Neutrophil (primary cell): Measurements from ENCODE around the gene JAKMIP3.

Experiments
- H3K27ac ChIP-seq: fragments of 200-600 bp; sonication (generic); 2 replicates; pipeline ENCODE4 v1.5.1; 2016; ENCODE audit warnings: mild to moderate bottlenecking, moderate library complexity
- H3K27me3 ChIP-seq: fragments of 200-600 bp; sonication (generic); 2 replicates; pipeline ENCODE4 v1.6.0; 2016; ENCODE audit warnings: mild to moderate bottlenecking
- H3K36me3 ChIP-seq: fragments of 200-600 bp; sonication (generic); 2 replicates; pipeline ENCODE4 v1.5.1; 2017
- H3K4me1 ChIP-seq, 2 experiments: fragments of 200-600 bp in 1 of 2; sonication (generic) in 1 of 2; 1 replicate in 1 of 2; 2 replicates in 1 of 2; pipeline versions ENCODE4 v1.5.1 to v1.6.1; 2013 to 2016; ENCODE audit warnings: low read depth in 1 of 2, low read length in 1 of 2, mild to moderate bottlenecking in 1 of 2, moderate library complexity in 1 of 2; ENCODE audit not compliant: control insufficient read depth in 1 of 2, insufficient read depth in 1 of 2
- H3K4me3 ChIP-seq, 2 experiments: fragments of 200-600 bp in 1 of 2; sonication (generic) in 1 of 2; 1 replicate in 1 of 2; 2 replicates in 1 of 2; pipeline ENCODE4 v1.5.1; 2013 to 2016; ENCODE audit warnings: low read depth in 1 of 2, low read length in 1 of 2, mild to moderate bottlenecking in 1 of 2, moderate library complexity in 1 of 2
- H3K9me3 ChIP-seq: fragments of 200-600 bp; sonication (generic); 2 replicates; pipeline ENCODE4 v1.5.1; 2016
- TF ChIP-seq, protein P1 (sequence below): fragments of 200-600 bp; sonication (generic); IDR thresholded peaks from 2 replicates; pipeline ENCODE4 v1.5.1; 2016; ENCODE audit warnings: antibody characterized with exemption

The JAKMIP3 gene

DNA sequence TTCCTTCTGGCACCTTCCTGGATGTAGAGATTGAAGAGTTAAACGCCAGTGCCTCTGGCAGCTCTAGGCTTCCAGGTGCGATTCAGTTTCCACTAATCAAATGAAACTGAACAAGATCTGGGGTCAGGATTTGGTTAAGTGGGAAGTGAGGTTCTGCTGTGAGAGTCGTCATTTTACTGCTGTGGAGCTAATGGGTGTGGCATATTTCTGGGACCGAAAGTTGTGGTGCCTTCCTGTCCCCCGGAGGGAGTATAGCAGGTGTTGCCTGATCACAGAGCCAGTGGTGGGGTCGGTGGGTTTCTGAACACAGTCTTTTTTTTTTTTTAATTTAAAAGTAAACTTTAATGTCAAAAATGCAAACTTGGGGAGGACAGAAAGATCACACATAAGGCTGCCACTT, 37.0 kb upstream of the JAKMIP3 start:
- H3K4me1 ChIP-seq, result no peaks in the 10 kb centered on the region
- no peaks in the 10 kb centered on the region for H3K9me3 ChIP-seq
- no peak overlapping the region for H3K27ac ChIP-seq
- peaks cover 83% of the 10 kb centered on the region for H3K27me3 ChIP-seq
- H3K4me3 ChIP-seq, result no peak overlapping the region
- TF ChIP-seq, protein P1, sequence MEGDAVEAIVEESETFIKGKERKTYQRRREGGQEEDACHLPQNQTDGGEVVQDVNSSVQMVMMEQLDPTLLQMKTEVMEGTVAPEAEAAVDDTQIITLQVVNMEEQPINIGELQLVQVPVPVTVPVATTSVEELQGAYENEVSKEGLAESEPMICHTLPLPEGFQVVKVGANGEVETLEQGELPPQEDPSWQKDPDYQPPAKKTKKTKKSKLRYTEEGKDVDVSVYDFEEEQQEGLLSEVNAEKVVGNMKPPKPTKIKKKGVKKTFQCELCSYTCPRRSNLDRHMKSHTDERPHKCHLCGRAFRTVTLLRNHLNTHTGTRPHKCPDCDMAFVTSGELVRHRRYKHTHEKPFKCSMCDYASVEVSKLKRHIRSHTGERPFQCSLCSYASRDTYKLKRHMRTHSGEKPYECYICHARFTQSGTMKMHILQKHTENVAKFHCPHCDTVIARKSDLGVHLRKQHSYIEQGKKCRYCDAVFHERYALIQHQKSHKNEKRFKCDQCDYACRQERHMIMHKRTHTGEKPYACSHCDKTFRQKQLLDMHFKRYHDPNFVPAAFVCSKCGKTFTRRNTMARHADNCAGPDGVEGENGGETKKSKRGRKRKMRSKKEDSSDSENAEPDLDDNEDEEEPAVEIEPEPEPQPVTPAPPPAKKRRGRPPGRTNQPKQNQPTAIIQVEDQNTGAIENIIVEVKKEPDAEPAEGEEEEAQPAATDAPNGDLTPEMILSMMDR, result no peak
- no peaks in the 10 kb centered on the region for H3K36me3 ChIP-seq

DNA sequence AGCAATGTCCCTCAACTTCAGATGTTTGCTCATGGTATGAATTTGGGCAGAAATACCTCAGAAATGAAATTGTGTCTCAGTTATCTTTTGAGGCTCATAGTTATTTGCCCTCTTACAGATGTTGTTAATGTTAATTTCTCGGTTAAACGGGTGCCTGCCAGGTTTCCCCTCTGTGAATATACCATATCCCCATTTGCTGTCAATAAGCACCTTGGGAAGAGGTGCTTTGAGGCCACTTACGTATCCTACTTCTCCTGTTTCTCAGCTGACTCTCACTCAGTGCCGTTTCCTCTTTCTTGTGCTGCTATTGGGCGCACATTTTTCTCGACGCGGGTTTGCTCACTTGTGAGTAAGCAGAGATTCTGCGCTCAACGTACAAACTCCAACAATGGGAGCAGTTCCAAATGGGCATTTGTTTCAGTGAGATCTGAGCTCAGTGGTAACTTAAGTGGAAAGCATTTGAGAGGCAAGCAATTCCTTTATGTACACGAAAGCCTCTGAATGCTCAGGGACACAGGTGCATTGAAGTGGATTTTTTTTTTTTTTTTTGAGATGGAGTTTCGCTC, 34.8 kb upstream of the JAKMIP3 start:
- Histone ChIP-seq H3K9me3 (no peaks in the 10 kb centered on the region), H3K36me3 (no peaks in the 10 kb centered on the region), H3K27me3 (peaks cover 87% of the 10 kb centered on the region), H3K4me1 (no peaks in the 10 kb centered on the region), H3K4me3 (no peak overlapping the region), H3K27ac (no peak overlapping the region)
- TF ChIP-seq, protein P1, result no peak

DNA sequence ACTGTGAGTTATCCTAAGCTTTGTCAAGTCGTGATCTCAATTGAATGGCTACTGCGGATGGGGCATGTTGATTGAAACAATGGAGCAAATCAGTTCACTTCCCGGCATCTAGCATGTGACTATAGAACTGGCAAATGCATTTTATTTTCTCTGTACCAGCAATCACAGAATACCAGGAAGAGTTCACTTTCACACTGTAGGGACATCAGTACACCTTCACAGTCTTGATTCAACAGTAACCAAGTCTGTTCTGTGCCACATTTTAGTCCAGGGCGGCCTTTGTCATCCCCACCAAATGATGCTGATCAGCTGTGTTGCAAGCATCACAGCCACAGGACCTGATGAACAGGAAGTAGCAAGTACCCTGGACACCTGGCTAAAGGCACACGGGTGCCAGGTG, 32.1 kb upstream of the JAKMIP3 start:
- TF ChIP-seq, protein P1, result no peak
- Histone ChIP-seq H3K9me3 (no peaks in the 10 kb centered on the region), H3K27me3 (peaks cover 92% of the 10 kb centered on the region)

DNA sequence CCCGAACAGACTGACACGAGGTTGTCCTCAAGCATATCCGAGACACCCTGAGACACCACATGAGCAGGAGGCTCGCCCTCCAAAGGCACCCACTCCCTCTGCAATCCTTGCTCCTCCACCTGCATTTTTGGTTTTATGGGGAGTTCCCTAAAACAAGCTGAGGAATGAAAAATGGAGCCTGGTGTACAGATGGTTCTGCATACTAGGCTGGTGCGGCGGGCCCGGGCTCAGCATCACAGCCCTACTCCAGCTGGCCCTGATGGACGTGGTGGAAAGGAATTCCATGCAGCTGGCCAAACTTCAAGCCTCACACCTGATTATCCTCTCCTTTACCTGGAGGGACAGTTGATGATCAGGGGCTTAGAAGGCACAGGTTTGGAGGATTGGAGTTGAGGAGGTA, 30.3 kb upstream of the JAKMIP3 start:
- Histone ChIP-seq H3K9me3 (no peaks in the 10 kb centered on the region), H3K4me1 (no peaks in the 10 kb centered on the region), H3K4me3 (no peak overlapping the region)

More for the DNA sequence above, 32.1 kb upstream of the JAKMIP3 start:
- no peak overlapping the region for H3K4me3 ChIP-seq
- H3K36me3 ChIP-seq, result no peaks in the 10 kb centered on the region
- H3K27ac ChIP-seq, result no peak overlapping the region
- no peaks in the 10 kb centered on the region for H3K4me1 ChIP-seq

DNA sequence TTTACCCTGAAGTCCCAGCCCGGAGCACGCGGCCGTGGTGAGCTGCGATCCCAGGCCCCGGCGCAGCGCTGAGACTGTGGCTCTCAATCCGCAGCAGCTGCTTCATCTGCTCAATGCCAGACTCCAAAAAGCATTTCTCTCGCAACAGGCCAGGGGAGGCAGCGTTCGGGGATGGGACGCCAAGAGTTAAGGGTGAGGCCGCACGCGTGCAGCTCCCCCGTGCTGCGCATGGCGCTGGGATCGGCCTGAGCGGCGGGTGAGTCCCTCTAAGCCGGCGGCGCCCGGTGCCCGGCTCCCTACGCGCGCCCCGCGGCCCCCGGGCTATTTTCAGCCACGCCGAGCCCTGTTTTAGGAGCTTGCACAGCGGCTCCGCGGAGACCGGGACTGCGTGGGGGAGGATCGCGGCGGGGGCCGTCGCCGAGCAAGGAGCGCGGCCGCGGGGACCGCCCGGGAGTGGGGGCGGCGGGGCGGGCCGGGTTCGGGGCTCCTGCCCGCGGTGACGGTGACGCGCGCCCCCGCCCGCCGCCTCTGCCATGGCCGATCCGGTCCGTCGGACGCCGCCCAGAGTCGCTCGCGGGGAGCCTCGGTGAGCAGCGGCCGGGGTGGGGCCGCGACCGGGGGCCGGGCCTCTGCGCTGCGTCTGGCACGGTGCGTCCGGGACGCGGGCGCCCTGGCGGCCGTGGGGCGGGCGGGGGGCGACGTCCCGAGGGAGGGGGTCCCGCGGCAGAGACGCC, 29.4 kb upstream of the JAKMIP3 start:
- no peaks in the 10 kb centered on the region for H3K9me3 ChIP-seq
- TF ChIP-seq, protein P1, result no peak
- H3K4me1 ChIP-seq, result no peaks in the 10 kb centered on the region
- H3K27me3 ChIP-seq, result peaks cover 95% of the 10 kb centered on the region
- H3K4me3 ChIP-seq, result no peak overlapping the region
- H3K27ac ChIP-seq, result no peak overlapping the region
- H3K36me3 ChIP-seq, result no peaks in the 10 kb centered on the region

More for the DNA sequence above, 30.3 kb upstream of the JAKMIP3 start:
- H3K27ac ChIP-seq, result no peak overlapping the region
- peaks cover 94% of the 10 kb centered on the region for H3K27me3 ChIP-seq
- TF ChIP-seq, protein P1, result no peak
- no peaks in the 10 kb centered on the region for H3K36me3 ChIP-seq
